Measurements from ENCODE around the gene S100A6.
A peak's percentile ranks its signal among the peaks of the same experiment; 100 is the strongest.

Gene S100A6

DNA sequence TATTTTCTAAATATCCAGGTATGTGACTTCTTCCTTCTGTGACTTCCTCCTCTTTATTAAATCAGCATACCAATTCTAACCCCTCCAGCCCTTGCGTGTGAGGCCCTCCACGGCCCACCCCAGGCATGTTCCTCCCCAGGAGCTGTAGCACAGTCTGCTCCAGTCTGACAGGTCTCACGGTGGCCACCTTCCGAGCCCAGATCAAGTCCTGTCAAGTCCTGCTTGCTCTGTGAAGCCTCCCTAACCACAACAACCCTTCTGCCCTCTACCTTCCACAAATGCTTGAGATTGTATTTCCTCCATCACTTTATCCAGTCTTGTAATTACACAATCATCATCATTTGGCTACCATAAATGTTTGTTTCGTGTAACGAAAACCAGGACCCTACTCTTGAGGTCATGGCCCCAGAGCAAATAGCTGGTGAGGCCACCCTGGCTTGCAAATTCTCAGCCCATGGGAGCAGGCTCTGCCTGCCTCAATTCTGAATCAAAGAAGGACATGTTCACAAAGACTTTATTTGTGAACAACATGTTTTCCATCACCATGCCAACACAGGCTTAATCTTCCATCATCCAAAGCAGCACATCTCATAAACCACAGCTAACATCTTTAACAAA lies 42.3 kb downstream of the S100A6 start:
- no peak for DNase-seq

DNA sequence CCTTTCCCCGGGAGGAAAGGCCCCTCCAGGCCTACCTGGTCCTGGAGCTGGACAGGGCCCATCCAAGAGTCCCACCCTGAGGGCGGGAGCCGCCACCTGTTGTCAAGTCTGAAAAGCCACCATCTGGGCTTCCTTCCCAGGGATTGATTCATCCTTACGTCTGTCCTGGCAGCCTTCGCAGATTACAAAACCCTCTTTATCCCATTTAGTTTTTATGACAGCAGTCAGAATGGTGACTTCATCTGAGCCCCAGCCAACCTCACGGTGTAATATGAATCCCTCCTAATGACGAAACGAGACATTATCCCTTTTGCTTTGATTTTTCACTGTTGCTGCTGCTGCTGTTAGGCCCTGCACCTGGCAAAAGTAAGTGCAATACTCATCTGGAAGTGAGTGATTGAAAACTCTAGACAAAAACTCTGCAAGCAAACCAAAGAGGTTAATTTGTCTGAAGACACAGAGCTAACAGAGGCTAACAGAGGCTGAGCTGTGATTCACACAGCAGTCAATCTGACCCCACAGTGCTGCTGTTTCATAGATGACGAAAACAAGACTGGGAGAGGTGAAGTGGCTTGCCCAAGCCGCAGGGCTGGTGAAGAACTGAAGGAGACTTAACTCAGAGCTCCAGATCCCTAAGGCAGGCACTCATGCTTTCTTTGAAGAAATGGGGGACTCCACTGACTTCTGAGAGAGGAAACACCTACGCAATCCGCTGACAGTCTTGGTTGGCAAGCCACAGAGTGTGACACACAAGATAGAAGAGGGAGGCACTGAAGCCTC lies 45.3 kb downstream of the S100A6 start:
- DNase-seq: peak; percentile 96

DNA sequence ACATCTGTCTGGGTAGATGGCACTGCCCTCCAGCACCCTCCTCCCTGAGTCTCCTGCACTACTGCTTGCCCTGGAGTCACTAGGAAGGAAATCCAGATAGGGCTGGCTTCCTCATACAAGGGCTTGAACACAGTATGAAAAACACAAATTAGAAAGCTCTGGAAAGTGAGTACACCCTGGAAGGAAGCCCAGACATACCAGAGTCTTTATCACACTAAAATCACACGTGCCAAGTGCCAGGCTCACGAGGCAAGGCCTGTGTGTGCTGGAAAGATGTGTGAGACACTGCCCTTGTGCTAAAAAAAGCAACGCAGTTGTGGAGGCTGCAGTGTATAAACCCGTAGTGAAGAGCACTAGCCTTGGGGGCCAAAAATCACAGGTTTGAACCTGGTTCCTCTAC lies 47.1 kb downstream of the S100A6 start:
- DNase-seq: peak; percentile 23

- no peak for DNase-seq
These were observed 48.1 kb downstream of the S100A6 start for GRCh38 chr1:153487707-153488106.

DNA sequence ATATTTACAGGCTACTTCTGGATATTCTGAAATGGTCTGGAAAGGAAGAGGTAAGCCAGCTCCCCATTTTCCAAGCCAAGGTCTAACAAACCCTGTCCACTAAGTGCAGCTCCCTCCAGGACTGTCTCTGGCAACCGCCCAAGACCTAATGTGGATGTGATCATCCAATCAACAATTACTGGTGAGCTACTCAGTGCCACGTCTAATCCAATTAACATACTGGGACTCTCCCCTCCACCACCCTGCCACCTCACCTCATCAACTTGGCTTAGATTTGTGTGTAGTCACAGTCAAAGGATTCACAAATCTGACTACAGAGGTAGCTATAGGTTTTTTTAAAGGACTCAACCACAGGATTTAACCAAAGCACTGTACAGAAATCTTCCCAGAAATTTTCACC lies 49.9 kb downstream of the S100A6 start:
- peak; percentile 95 for DNase-seq

Measured in NCI-H1092 treated with DMSO at 0.1 percent for 48 hours (cell line).